ENCODE measurements around the gene AP4S1. TPM values are rescaled to one million over a fixed set of nuclear protein-coding genes. Genes with fewer than 3 reads are reported as not detected.

Gene AP4S1
- total RNA-seq, 1 donor from 2014 or later: 9.2 TPM

- no peaks in the 10 kb centered on the region for H3K9me3 Mint-ChIP-seq (ENCODE audit: unreplicated experiment)
- no peaks in the 10 kb centered on the region for H3K27me3 Mint-ChIP-seq (ENCODE audit: unreplicated experiment)
- peaks cover 10% of the 10 kb centered on the region for H3K36me3 Mint-ChIP-seq (ENCODE audit: low read depth, unreplicated experiment)
- peaks cover 24% of the 10 kb centered on the region for H3K4me1 Mint-ChIP-seq (ENCODE audit: unreplicated experiment)
- no peak for DNase-seq (ENCODE audit: low spot score)
- TF ChIP-seq, protein P1, sequence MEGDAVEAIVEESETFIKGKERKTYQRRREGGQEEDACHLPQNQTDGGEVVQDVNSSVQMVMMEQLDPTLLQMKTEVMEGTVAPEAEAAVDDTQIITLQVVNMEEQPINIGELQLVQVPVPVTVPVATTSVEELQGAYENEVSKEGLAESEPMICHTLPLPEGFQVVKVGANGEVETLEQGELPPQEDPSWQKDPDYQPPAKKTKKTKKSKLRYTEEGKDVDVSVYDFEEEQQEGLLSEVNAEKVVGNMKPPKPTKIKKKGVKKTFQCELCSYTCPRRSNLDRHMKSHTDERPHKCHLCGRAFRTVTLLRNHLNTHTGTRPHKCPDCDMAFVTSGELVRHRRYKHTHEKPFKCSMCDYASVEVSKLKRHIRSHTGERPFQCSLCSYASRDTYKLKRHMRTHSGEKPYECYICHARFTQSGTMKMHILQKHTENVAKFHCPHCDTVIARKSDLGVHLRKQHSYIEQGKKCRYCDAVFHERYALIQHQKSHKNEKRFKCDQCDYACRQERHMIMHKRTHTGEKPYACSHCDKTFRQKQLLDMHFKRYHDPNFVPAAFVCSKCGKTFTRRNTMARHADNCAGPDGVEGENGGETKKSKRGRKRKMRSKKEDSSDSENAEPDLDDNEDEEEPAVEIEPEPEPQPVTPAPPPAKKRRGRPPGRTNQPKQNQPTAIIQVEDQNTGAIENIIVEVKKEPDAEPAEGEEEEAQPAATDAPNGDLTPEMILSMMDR (IDR thresholded peaks at IDR 0.05; ENCODE audit: unreplicated experiment): no peak
- H3K4me3 Mint-ChIP-seq (ENCODE audit: unreplicated experiment): no peak overlapping the region
- no peak overlapping the region for H3K27ac Mint-ChIP-seq (ENCODE audit: unreplicated experiment)
These were observed 32.4 kb upstream of the AP4S1 start for GRCh38 chr14:30993071-30993470.

- DNase-seq (ENCODE audit: low spot score): no peak
- TF ChIP-seq, protein P1 (IDR thresholded peaks at IDR 0.05; ENCODE audit: unreplicated experiment): no peak
- peaks cover 10% of the 10 kb centered on the region for H3K36me3 Mint-ChIP-seq (ENCODE audit: low read depth, unreplicated experiment)
- H3K4me3 Mint-ChIP-seq (ENCODE audit: unreplicated experiment): no peak overlapping the region
- no peaks in the 10 kb centered on the region for H3K27me3 Mint-ChIP-seq (ENCODE audit: unreplicated experiment)
- no peaks in the 10 kb centered on the region for H3K9me3 Mint-ChIP-seq (ENCODE audit: unreplicated experiment)
- H3K27ac Mint-ChIP-seq (ENCODE audit: unreplicated experiment): no peak overlapping the region
- peaks cover 18% of the 10 kb centered on the region for H3K4me1 Mint-ChIP-seq (ENCODE audit: unreplicated experiment)
These were observed 30.5 kb upstream of the AP4S1 start for GRCh38 chr14:30994681-30995620.

DNA sequence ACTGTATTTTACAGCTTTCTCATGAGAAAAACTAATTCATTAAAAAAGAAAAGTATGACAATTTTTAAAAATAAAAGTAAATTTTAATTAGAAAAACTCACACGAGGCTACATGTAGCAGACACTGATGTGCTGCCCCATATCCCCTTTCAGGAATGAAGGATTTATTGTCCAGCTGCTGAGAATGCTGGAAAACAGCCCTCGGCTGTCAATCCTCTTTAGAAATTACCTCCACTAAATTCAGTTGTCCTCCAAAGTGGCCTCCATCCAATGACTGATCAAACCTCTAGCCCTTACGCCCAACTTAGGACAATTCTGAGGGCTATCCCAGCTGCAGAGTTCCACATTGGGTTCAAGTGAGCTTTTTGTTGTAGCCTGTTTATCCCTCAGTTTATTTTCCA, 29.8 kb upstream of the AP4S1 start:
- no peak for DNase-seq (ENCODE audit: low spot score)
- Mint-ChIP-seq H3K9me3 (ENCODE audit: unreplicated experiment) (no peaks in the 10 kb centered on the region), H3K4me1 (ENCODE audit: unreplicated experiment) (peaks cover 19% of the 10 kb centered on the region), H3K27ac (ENCODE audit: unreplicated experiment) (no peak overlapping the region), H3K27me3 (ENCODE audit: unreplicated experiment) (no peaks in the 10 kb centered on the region), H3K4me3 (ENCODE audit: unreplicated experiment) (no peak overlapping the region), H3K36me3 (ENCODE audit: low read depth, unreplicated experiment) (peaks cover 10% of the 10 kb centered on the region)
- TF ChIP-seq, protein P1 (IDR thresholded peaks at IDR 0.05; ENCODE audit: unreplicated experiment): no peak

DNA sequence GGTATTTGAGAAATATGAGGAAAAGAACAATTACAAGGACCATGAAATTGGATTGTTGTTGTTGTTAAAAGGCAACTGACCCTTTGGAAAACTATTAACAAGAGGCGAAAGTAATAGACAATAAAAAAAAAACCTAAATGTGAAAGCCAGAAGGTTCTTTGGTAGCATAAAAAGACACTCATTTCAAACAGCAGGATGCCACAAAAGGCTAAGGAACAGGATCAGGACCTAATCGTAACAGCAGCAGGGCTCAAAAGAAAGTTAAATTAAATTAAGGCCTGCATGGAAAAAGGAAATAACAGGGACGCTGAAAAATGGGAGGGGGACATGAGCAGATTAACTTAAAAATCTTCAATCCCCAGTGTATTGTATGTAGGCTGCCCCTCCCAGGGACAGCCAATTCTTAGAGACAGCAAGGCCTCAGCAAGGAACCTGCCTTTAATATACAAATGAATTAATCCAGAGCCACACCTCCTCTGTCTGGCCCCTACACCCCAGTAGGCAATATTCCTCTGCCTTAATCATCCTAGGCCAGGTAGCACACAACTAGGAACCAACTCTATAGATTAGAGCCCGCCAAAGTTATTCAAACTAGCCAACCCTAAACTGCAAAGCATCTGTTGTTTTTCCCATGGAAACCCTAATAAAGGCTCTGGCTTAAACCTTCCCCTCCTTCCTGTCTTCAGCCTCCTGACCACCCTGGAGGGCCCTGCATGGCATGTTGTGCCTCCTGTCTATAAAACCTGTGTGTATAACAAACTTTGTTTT, 28.4 kb upstream of the AP4S1 start:
- Mint-ChIP-seq H3K27me3 (ENCODE audit: unreplicated experiment) (peaks cover 2% of the 10 kb centered on the region), H3K4me3 (ENCODE audit: unreplicated experiment) (peak overlapping the region; percentile 13), H3K27ac (ENCODE audit: unreplicated experiment) (peak overlapping the region; percentile 72), H3K4me1 (ENCODE audit: unreplicated experiment) (peaks cover 12% of the 10 kb centered on the region), H3K36me3 (ENCODE audit: low read depth, unreplicated experiment) (peaks cover 17% of the 10 kb centered on the region), H3K9me3 (ENCODE audit: unreplicated experiment) (no peaks in the 10 kb centered on the region)
- TF ChIP-seq, protein P1 (IDR thresholded peaks at IDR 0.05; ENCODE audit: unreplicated experiment): no peak
- no peak for DNase-seq (ENCODE audit: low spot score)

All from endothelial cell (in vitro differentiated cells).